ENCODE results near the gene MAP3K7CL. TPM values are rescaled to one million over a fixed set of nuclear protein-coding genes. Genes with fewer than 3 reads are reported as not detected.
A peak's percentile ranks its signal among the peaks of the same experiment; 100 is the strongest.

MAP3K7CL gene, protein sequence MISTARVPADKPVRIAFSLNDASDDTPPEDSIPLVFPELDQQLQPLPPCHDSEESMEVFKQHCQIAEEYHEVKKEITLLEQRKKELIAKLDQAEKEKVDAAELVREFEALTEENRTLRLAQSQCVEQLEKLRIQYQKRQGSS
- total RNA-seq, result 1 to 10 TPM in 3 of 4 donors, not detected in 1; 4.0 to 9.8 (median 9.3) TPM

DNA sequence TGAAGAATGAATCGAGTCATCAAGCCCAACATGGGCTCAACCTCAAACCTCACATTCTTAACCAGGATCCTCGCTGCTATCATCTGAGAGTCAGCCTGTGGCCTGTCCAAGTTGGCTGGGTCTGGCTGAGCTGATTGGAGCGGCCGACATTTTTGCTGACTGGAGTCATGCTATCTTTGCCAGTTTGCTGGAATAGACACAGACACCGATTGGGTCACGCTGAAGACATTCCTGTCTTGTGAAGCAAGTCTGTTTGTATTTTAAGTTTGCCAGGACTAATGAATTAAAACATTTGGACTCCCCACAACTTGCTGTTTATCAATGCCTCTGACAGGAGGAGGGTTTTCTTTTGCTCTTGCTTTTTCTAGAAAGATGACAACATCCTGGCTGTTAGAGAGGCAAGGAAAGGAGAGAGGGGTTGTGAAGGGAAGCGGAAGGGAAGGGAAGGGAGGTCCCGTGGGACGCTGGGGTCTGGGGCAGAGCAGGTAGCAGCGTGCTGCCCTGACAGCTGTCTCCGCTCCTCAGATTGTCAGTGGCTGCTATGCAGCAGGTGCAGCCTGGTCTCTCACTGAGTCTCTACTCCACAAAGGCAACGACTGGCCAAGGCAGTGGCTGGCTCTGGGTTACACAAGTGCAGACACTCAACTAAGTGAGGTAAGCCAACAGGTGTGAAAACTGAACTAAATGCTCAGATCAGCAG, at the start of gene MAP3K7CL:
TSS of gene MAP3K7CL (plus strand) at position 375 of the 700 bp plus-strand sequence. CDS start 2,701 bp downstream, outside the sequence.
- intact Hi-C loops (cut with DNase I; ENCODE audit: low total_unique reads), result no loop called here
- Histone ChIP-seq H3K9me3 (no peaks in the 10 kb centered on the region), H3K4me1 (no peaks in the 10 kb centered on the region), H3K4me3 (no peak within 1 kb of the TSS), H3K36me3 (no peaks in the 10 kb centered on the region), H3K27ac (peak within 1 kb of the TSS in 3 of 4 donors; percentile 28 to 42 (median 36)), H3K27me3 (no peaks in the 10 kb centered on the region)
- no peak for TF ChIP-seq POLR2A (IDR thresholded peaks at IDR 0.05)
- TF ChIP-seq, protein P1, sequence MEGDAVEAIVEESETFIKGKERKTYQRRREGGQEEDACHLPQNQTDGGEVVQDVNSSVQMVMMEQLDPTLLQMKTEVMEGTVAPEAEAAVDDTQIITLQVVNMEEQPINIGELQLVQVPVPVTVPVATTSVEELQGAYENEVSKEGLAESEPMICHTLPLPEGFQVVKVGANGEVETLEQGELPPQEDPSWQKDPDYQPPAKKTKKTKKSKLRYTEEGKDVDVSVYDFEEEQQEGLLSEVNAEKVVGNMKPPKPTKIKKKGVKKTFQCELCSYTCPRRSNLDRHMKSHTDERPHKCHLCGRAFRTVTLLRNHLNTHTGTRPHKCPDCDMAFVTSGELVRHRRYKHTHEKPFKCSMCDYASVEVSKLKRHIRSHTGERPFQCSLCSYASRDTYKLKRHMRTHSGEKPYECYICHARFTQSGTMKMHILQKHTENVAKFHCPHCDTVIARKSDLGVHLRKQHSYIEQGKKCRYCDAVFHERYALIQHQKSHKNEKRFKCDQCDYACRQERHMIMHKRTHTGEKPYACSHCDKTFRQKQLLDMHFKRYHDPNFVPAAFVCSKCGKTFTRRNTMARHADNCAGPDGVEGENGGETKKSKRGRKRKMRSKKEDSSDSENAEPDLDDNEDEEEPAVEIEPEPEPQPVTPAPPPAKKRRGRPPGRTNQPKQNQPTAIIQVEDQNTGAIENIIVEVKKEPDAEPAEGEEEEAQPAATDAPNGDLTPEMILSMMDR (IDR thresholded peaks at IDR 0.05), result no peak
- peak in 1 of 3 donors; percentile 18 for TF ChIP-seq POLR2AphosphoS5 (IDR thresholded peaks at IDR 0.05)
- DNase-seq, result peak; percentile 22
- 66 to 100% methylated on average over 3 to 12 of the region's 12 CpGs for WGBS, 2 donors (ENCODE audit: low coverage in 1 of 2)
- in situ Hi-C loops (cut with MboI; ENCODE audit: low pct_ligation_motif_present in 1 of 4, low pct_unique_long_range_greater_than_20kb in 1 of 4, low sequenced_read_pairs in 3 of 4), result no loop called here

DNA sequence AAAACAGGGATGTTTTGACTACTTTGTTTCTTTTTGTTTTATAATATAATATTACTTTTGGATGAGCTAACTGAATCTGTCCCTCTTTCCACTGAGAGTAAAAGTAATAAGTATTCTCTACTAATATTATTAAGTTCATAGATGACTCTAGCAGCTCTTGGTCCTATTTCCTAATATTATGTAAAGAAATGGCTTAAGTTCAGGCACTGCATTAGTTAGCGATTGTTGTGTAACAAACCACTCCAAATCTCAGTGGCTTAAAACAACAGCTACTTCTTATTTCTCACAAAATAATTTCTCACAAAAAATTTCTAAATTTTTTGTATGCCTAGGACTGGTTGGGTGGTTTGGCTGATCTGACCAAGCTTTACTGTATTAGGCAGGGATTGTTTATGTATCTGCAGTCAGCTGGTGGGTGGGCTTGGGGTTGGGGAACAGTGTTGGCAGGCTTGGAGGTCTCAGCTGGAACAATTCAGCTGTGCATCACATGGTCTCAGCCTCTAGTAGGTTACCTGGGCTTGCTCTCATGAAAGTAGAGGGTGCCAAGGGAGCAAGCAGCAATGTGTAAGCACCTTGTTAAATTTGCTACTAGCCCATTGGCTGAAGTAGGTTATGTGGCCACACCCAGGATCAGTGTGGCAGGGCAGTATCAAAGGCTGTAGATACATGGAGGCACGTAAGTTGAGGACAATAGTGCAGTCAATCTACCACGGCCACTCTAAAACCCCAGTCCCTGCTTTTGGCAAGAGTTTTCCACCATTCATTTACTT, 48.2 kb upstream of the MAP3K7CL start:
- intact Hi-C loops (cut with DNase I; ENCODE audit: low total_unique reads) (no loop called here), in situ Hi-C loops (cut with MboI; ENCODE audit: low pct_ligation_motif_present in 1 of 4, low pct_unique_long_range_greater_than_20kb in 1 of 4, low sequenced_read_pairs in 3 of 4) (loop anchor here in 1 of 4 donors (10.0 kb wide), 1 partner anchor 293 kb away; no protein-coding TSS in a partner anchor)
- 75 to 78% methylated on average over 2 to 3 of the region's 3 CpGs for WGBS, 2 donors (ENCODE audit: low coverage in 1 of 2)
- Histone ChIP-seq H3K4me3 (no peak overlapping the region), H3K27me3 (no peaks in the 10 kb centered on the region), H3K36me3 (no peaks in the 10 kb centered on the region), H3K4me1 (peaks cover 0 to 13% (median under 1%) of the 10 kb centered on the region in 4 donors), H3K27ac (no peak overlapping the region), H3K9me3 (no peaks in the 10 kb centered on the region)
- TF ChIP-seq POLR2A (IDR thresholded peaks at IDR 0.05) (no peak), EP300 (IDR thresholded peaks at IDR 0.05; ENCODE audit: low read depth) (no peak), POLR2AphosphoS5 (IDR thresholded peaks at IDR 0.05) (no peak)
- TF ChIP-seq, protein P1 (IDR thresholded peaks at IDR 0.05), result no peak
- no peak for DNase-seq

DNA sequence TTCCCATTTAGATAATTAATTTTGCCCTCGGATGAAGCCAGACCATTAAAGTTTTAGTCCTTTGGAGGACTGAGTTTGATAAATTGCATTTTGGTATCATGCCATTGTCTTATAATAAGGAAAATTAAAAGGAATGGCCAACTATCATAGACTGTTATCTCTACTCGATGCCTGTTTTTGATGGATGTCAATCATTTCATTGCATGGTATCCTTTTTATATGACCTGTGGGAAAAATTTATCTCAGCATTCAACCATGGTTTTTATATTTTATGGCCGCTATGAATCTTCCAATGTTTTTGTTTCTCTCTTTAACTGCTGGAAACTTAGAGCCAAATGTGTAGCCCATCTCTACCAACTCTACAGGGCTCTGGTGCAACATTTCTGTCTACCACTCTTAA, 47.1 kb upstream of the MAP3K7CL start:
- intact Hi-C loops (cut with DNase I; ENCODE audit: low total_unique reads), result no loop called here
- in situ Hi-C loops (cut with MboI; ENCODE audit: low pct_ligation_motif_present in 1 of 4, low pct_unique_long_range_greater_than_20kb in 1 of 4, low sequenced_read_pairs in 3 of 4), result loop anchor here in 1 of 4 donors (10.0 kb wide), 1 partner anchor 291 kb away; no protein-coding TSS in a partner anchor

More for the DNA sequence above, 47.1 kb upstream of the MAP3K7CL start:
- Histone ChIP-seq H3K4me1 (peaks cover 0 to 9% (median under 1%) of the 10 kb centered on the region in 4 donors), H3K27me3 (no peaks in the 10 kb centered on the region), H3K9me3 (no peaks in the 10 kb centered on the region), H3K27ac (no peak overlapping the region), H3K36me3 (no peaks in the 10 kb centered on the region), H3K4me3 (no peak overlapping the region)
- no peak for TF ChIP-seq POLR2A (IDR thresholded peaks at IDR 0.05)
- no peak for TF ChIP-seq EP300 (IDR thresholded peaks at IDR 0.05; ENCODE audit: low read depth)
- TF ChIP-seq, protein P1 (IDR thresholded peaks at IDR 0.05), result no peak
- TF ChIP-seq POLR2AphosphoS5 (IDR thresholded peaks at IDR 0.05), result no peak
- 84 to 86% methylated on average over 3 of the region's 3 CpGs for WGBS, 2 donors (ENCODE audit: low coverage in 1 of 2)
- DNase-seq, result no peak

Measured in transverse colon (tissue), 4 donors.